HepG2 (cell line): ENCODE measurements around the gene MPHOSPH8. TPM values are rescaled to one million over a fixed set of nuclear protein-coding genes. Genes with fewer than 3 reads are reported as not detected.

Experiments
- ATF7-NPFF ChIP-seq: sonication (generic); formaldehyde crosslinking; IDR thresholded peaks from 2 replicates; pipeline ENCODE4 v1.8.1; 2023; ENCODE audit warnings: mild to moderate bottlenecking, low read depth, missing genetic modification reagents, moderate library complexity
- FOXO1 ChIP-seq: sonication (generic); formaldehyde crosslinking; IDR thresholded peaks from 2 replicates; pipeline ENCODE4 v1.4.0; 2020; ENCODE audit warnings: missing genetic modification reagents
- GABPB1 ChIP-seq: IDR thresholded peaks from 2 replicates; pipeline ENCODE4 v1.6.1; 2016; ENCODE audit warnings: mild to moderate bottlenecking, missing genetic modification reagents, moderate library complexity, missing compliant biosample characterization
- HINFP ChIP-seq: sonication (generic); formaldehyde crosslinking; IDR thresholded peaks from 2 replicates; pipeline ENCODE4 v1.4.0; 2020; ENCODE audit warnings: low read depth, mild to moderate bottlenecking, missing genetic modification reagents
- HNRNPLL ChIP-seq: fragments of 200-400 bp; formaldehyde crosslinking; IDR thresholded peaks from 2 replicates; pipeline ENCODE4 v1.6.1; 2017; ENCODE audit warnings: mild to moderate bottlenecking, low read depth, low read length; ENCODE audit not compliant: poor library complexity, severe bottlenecking
- KAT8 ChIP-seq: IDR thresholded peaks from 2 replicates; pipeline ENCODE4 v1.6.1; 2016; ENCODE audit warnings: missing genetic modification reagents, missing compliant biosample characterization
- KMT2B ChIP-seq: IDR thresholded peaks from 2 replicates; pipeline ENCODE4 v1.6.1; 2016; ENCODE audit warnings: missing genetic modification reagents, missing compliant biosample characterization
- MAX ChIP-seq: IDR thresholded peaks from 2 replicates; pipeline ENCODE4 v1.6.1; 2012; ENCODE audit warnings: inconsistent platforms
- MYC ChIP-seq: sonication (generic); formaldehyde crosslinking; IDR thresholded peaks from 2 replicates; pipeline ENCODE4 v1.9.0; 2021; ENCODE audit warnings: missing genetic modification reagents, borderline replicate concordance
- PRMT3 ChIP-seq: sonication (generic); formaldehyde crosslinking; IDR thresholded peaks from 2 replicates; pipeline ENCODE4 v1.8.1; 2022; ENCODE audit warnings: low read depth, mild to moderate bottlenecking, moderate library complexity, missing genetic modification reagents, borderline replicate concordance
- SP1 ChIP-seq, 2 experiments: fragments of 450-650 bp in 1 of 2; sonication (generic) in 1 of 2; formaldehyde crosslinking in 1 of 2; IDR thresholded peaks; 2 replicates each; pipeline versions ENCODE4 v1.4.0 to v1.6.1; 2016 to 2020; ENCODE audit warnings: missing genetic modification reagents in 1 of 2
- ZC3H13 ChIP-seq: sonication (generic); formaldehyde crosslinking; IDR thresholded peaks from 2 replicates; pipeline ENCODE4 v1.8.1; 2023; ENCODE audit warnings: mild to moderate bottlenecking, missing genetic modification reagents, moderate library complexity
- ZFP41 ChIP-seq: sonication (generic); formaldehyde crosslinking; IDR thresholded peaks from 2 replicates; pipeline ENCODE4 v1.4.0; 2020; ENCODE audit warnings: mild to moderate bottlenecking, missing genetic modification reagents, borderline replicate concordance
- ZNF256 ChIP-seq: sonication (generic); formaldehyde crosslinking; conservative IDR thresholded peaks from 2 replicates; pipeline ENCODE4 v1.4.0; 2020; ENCODE audit warnings: missing genetic modification reagents
- ZNF274 ChIP-seq: sonication (generic); formaldehyde crosslinking; IDR thresholded peaks from 2 replicates; pipeline ENCODE4 v1.5.1; 2020; ENCODE audit warnings: mild to moderate bottlenecking, missing genetic modification reagents
- ZNF503 ChIP-seq: sonication (generic); formaldehyde crosslinking; IDR thresholded peaks from 2 replicates; pipeline ENCODE4 v1.4.0; 2020; ENCODE audit warnings: missing genetic modification reagents
- ZNF577 ChIP-seq: sonication (generic); formaldehyde crosslinking; IDR thresholded peaks from 2 replicates; pipeline ENCODE4 v1.4.0; 2020; ENCODE audit warnings: mild to moderate bottlenecking, low read depth, missing genetic modification reagents, borderline replicate concordance
- ZNF749 ChIP-seq: sonication (generic); formaldehyde crosslinking; IDR thresholded peaks from 2 replicates; pipeline ENCODE4 v1.8.0; 2022; ENCODE audit warnings: mild to moderate bottlenecking, missing genetic modification reagents, moderate library complexity, borderline replicate concordance
- ZNF761 ChIP-seq: sonication (generic); formaldehyde crosslinking; conservative IDR thresholded peaks from 2 replicates; pipeline ENCODE4 v1.4.0; 2020; ENCODE audit warnings: mild to moderate bottlenecking, missing genetic modification reagents
- ZNF770 ChIP-seq: sonication (generic); formaldehyde crosslinking; IDR thresholded peaks from 2 replicates; pipeline ENCODE4 v1.5.0; 2020; ENCODE audit warnings: mild to moderate bottlenecking, missing genetic modification reagents
- ZNF780A ChIP-seq: sonication (generic); formaldehyde crosslinking; IDR thresholded peaks from 2 replicates; pipeline ENCODE4 v1.8.0; 2022; ENCODE audit warnings: mild to moderate bottlenecking, missing genetic modification reagents, moderate library complexity
- ZNF850 ChIP-seq: sonication (generic); formaldehyde crosslinking; conservative IDR thresholded peaks from 2 replicates; pipeline ENCODE4 v1.9.0; 2021; ENCODE audit warnings: mild to moderate bottlenecking, missing genetic modification reagents
- polyA plus RNA-seq, 8 experiments: library from polyadenylated mRNA; depleted of rRNA in 3 of 8; stranded (reverse) in 7 of 8; unstranded in 1 of 8; fragments of >200 nt; fragmentation: Illumina TruSeq in 4 of 8; extraction: Trizol in 4 of 8; gene quantifications; 2 replicates each; pipeline versions ENCODE4 v1.2.1 to v1.2.3, GENCODE V29; 2011 to 2016; ENCODE audit warnings: low read depth in 4 of 8, missing spikeins in 1 of 8, mixed read lengths in 1 of 8; ENCODE audit not compliant: insufficient read depth in 1 of 8
- total RNA-seq, 5 experiments: library from RNA; depleted of rRNA; stranded (reverse); fragments of >200 nt; fragmentation: Illumina TruSeq; extraction: Trizol; gene quantifications; 2 replicates each; pipeline ENCODE4 v1.2.3, GENCODE V29; 2016; ENCODE audit warnings: low read depth in 1 of 5

The MPHOSPH8 gene
- total and polyA plus RNA-seq, 2 of the 13 experiments (the other 11 are each of a cell fraction or from before 2014, with no cell fraction given) = 17.3 to 20.9 TPM

- TF ChIP-seq ZNF850 (CRISPR knock-in tag) (0 out of 2 replicates have a peak, but pooled peaks have one; percentile 44), ZFP41 (CRISPR knock-in tag) (no peak), ZNF780A (CRISPR knock-in tag) (0 out of 2 replicates have a peak, but pooled peaks have one; percentile 39), ZNF770 (CRISPR knock-in tag) (peak; percentile 67; the same call in 1 of the 2 replicates), ZNF274 (CRISPR knock-in tag) (peak; percentile 48; the same call in 1 of the 2 replicates), PRMT3 (CRISPR knock-in tag) (0 out of 2 replicates have a peak, but pooled peaks have one; percentile 31), ZNF761 (CRISPR knock-in tag) (peak; percentile 90; the same call in 1 of the 2 replicates), ATF7-NPFF (peak; percentile 45; the same call in 1 of the 2 replicates), SP1 (IDR thresholded peaks at IDR 0.05) (no peak), SP1 (CRISPR knock-in tag; IDR thresholded peaks at IDR 0.05) (0 out of 2 replicates have a peak, but pooled peaks have one; percentile 19), ZNF256 (CRISPR knock-in tag) (no peak), HNRNPLL (peak; percentile 81), FOXO1 (CRISPR knock-in tag) (peak; percentile 22; the same call in 1 of the 2 replicates), ZNF503 (CRISPR knock-in tag) (peak; percentile 47; the same call in 1 of the 2 replicates), ZC3H13 (0 out of 2 replicates have a peak, but pooled peaks have one; percentile 20), MAX (peak; percentile 72), KAT8 (CRISPR knock-in tag) (peak; percentile 50; the same call in 1 of the 2 replicates), MYC (CRISPR knock-in tag) (peak; percentile 76), HINFP (CRISPR knock-in tag) (peak; percentile 47; the same call in 1 of the 2 replicates), KMT2B (CRISPR knock-in tag) (peak; percentile 43; the same call in 1 of the 2 replicates), ZNF749 (CRISPR knock-in tag) (0 out of 2 replicates have a peak, but pooled peaks have one; percentile 25), ZNF577 (CRISPR knock-in tag) (no peak), GABPB1 (CRISPR knock-in tag) (peak; percentile 90)
Observed at GRCh38 chr13:19601749-19602725, 31.4 kb upstream of the MPHOSPH8 start (continued).
